Loucy (cell line): ENCODE data around the gene CRYL1.

Experiments used
- CTCF ChIP-seq: fragments of 200-600 bp; sonication (generic); conservative IDR thresholded peaks from 2 replicates; pipeline ENCODE4 v1.5.1; 2014; ENCODE audit warnings: mild to moderate bottlenecking, antibody characterized with exemption, low read length
- EZH2phosphoT487 ChIP-seq: fragments of 200-600 bp; IDR thresholded peaks from 2 replicates; pipeline ENCODE4 v1.6.1; 2018; ENCODE audit warnings: antibody characterized with exemption, mild to moderate bottlenecking, moderate library complexity, borderline replicate concordance

- peak; percentile 97 for TF ChIP-seq CTCF
- TF ChIP-seq EZH2phosphoT487 = no peak
These were observed 30.3 kb downstream of the CRYL1 start for GRCh38 chr13:20495087-20496023.
